Activated T-helper 1 cell treated with anti-CD3 and anti-CD28 coated beads, Interleukin-2, amount 50 U/mL, for 16 hours (primary cell): ENCODE data around the gene NOM1.
"Not testable (repeated sequence)": the region's sequence is repeated elsewhere in the genome, so short reads cannot be mapped to it uniquely, and the experiment has no call there.

Experiments
- DNase-seq, 2 donors: peaks; one replicate each; pipeline ENCODE4 v3.0.0-alpha.2; 2020; ENCODE audit warnings: low read depth in 1 of 2, low spot score in 1 of 2

Gene NOM1

DNA sequence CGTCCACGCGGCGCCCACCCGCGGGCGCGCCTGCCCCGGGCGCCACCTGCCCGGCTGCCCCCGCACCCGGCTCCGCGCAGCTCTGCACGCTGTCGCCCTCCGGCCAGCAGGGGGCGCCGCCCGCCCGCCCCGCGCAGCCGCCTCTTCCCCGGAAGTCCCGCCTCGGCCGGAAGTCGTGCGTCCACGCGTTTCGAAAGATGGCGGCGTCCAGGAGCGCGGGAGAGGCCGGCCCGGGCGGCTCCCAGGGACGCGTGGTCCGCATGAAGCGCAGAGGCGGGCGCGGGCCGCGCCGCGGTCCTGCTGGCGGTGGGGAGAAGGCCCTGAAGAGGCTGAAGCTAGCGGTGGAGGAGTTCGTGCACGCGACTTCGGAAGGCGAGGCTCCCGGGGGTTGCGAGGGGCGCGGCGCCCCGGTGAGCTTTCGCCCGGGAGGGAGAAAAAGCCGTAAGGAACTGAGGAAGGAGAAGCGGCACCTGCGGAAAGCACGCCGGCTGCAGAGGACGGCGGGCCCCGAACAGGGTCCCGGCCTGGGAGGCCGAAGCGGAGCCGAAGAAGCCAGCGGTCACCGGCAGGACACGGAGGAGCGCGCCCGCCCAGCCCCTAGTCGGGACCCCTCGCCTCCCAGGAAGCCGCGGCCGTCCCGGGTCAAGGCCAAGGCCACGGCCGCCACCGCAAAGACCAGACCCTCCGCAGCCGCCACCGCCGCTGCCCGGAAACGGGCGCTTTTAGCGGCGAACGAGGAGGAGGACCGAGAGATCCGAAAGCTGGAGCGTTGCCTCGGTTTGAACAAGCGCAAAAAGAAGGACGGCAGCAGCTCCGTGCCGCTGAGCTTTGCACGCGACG lies at the start of gene NOM1:
Gene NOM1, plus strand, starts transcription at position 172 of the 840 bp plus-strand sequence. Its CDS starts 26 bp downstream, at position 198.
- peak; percentile 86 to 89 for DNase-seq

GRCh38 chr7:156900093-156900492 lies 49.4 kb upstream of the NOM1 start:
- DNase-seq = not testable (repeated sequence)

GRCh38 chr7:156903232-156903909 lies 46.1 kb upstream of the NOM1 start:
- DNase-seq = no peak

- DNase-seq = no peak
These were observed 43.3 kb upstream of the NOM1 start for GRCh38 chr7:156906200-156906649.

GRCh38 chr7:156907656-156908055 lies 41.9 kb upstream of the NOM1 start:
- no peak for DNase-seq

DNA sequence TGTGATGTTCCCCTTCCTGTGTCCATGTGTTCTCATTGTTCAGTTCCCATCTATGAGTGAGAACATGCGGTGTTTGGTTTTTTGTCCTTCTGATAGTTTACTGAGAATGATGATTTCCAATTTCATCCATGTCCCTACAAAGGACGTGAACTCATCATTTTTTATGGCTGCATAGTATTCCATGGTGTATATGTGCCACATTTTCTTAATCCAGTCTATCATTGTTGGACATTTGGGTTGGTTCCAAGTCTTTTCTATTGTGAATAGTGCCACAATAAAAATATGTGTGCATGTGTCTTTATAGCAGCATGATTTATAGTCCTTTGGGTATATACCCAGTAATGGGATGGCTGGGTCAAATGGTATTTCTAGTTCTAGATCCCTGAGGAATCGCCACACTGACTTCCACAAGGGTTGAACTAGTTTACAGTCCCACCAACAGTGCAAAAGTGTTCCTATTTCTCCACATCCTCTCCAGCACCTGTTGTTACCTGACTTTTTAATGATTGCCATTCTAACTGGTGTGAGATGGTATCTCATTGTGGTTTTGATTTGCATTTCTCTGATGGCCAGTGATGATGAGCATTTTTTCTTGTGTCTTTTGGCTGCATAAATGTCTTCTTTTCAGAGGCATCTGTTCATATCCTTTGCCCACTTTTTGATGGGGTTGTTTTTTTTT lies 39.8 kb upstream of the NOM1 start:
- not testable (repeated sequence) for DNase-seq

- DNase-seq = no peak
These were observed 30.9 kb upstream of the NOM1 start for GRCh38 chr7:156918635-156919034.

DNA sequence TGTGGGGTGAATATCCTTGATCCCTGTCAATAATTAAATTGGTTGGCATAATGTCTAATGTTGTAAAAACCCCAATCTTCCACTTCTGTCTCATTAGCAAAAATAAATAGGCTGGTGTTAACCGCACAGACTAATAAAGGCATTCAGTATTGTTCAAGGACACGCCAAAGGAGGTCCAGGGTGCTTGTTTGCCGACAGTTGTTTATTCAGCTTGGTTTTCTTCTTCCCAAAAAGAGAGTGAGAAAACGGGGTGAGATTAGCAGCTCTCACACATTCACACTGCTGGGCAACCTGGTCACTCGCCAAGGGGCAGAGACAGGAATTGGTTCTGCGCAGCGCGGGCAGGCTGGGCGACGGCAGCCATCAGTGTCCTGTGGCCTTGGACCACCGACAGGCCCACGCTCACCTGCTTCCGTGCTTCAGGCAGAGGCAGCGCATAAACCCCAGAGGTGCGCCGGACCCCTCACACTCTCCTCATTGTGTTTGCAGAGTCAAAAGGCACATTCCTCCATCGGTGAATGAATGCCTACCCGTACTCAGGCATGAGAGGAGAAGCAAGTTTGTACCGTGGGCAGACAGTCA lies 30.3 kb upstream of the NOM1 start:
- no peak for DNase-seq

DNA sequence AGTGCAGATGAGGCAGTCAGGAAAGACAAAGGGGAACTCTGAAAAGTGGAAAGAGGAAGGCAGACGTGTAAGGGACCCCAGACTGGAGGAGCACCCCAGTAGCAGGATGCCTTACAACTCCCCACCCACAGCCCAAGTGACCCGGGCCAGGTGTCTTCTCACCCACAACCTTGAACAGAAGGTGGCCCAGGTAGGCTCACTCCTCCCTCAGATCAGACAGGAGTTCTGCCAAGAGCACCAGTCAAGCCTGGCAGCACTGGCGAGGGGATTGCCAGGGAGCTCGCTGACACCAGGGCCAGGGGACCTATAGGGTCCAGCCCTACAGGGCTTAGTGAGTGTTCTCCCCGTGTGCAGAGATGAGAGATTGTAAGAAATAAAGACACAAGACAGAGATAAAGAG lies 29.4 kb upstream of the NOM1 start:
- no peak for DNase-seq

DNA sequence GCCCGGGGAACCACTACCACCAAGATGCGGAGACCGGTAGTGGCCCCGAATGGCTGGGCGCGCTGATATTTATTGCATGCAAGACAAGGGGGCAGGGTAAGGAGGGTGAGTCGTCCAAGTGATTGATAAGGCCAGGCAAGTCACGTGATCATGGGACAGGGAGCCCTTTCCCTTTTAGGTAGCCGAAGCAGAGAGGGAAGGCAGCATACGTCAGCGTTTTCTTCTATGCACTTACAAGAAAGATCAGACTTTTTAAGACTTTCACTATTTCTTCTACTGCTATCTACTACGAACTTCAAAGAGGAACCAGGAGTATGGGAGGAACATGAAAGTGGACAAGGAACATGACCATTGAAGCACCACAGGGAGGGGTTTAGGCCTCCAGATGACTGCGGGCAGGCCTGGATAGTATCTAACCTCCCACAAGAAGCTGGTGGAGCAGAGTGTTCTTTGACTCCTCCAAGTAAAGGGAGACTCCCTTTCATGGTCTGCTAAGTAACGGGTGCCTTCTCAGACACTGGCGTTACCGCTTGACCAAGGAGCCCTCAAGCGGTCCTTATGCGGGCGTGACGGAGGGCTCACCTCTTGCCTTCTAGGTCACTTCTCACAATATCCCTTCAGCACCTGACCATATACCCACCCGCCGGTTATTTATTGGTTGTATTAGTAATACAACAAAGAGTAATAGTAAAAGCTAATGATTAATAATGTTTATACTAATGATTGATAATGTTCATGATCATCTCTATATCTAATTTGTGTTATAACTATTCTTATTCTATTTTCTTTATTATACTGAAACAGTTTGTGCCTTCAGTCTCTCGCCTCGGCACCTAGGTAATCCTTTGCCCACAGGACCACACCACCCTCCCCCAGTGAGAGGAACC lies 28.8 kb upstream of the NOM1 start:
- DNase-seq = not testable (repeated sequence)

GRCh38 chr7:156922304-156922703 lies 27.2 kb upstream of the NOM1 start:
- not testable (repeated sequence) for DNase-seq

DNA sequence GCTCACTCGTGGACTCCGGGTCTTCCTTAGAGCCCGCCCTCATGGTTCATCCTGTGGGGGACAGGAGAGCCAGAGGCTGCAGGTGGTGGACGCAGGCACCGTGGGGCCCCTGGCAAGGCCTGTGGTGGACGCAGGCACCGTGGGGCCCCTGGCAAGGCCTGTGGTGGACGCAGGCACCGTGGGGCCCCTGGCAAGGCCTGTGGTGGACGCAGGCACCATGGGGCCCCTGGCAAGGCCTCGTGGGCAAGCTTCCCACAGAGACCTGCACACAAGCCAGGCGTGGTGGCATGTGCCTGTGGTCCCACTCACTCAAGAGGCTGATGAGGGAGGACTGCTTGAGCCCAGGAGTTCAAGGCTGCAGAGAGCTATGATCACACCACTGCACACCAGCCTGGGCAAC lies 23.7 kb upstream of the NOM1 start:
- not testable (repeated sequence) for DNase-seq

DNA sequence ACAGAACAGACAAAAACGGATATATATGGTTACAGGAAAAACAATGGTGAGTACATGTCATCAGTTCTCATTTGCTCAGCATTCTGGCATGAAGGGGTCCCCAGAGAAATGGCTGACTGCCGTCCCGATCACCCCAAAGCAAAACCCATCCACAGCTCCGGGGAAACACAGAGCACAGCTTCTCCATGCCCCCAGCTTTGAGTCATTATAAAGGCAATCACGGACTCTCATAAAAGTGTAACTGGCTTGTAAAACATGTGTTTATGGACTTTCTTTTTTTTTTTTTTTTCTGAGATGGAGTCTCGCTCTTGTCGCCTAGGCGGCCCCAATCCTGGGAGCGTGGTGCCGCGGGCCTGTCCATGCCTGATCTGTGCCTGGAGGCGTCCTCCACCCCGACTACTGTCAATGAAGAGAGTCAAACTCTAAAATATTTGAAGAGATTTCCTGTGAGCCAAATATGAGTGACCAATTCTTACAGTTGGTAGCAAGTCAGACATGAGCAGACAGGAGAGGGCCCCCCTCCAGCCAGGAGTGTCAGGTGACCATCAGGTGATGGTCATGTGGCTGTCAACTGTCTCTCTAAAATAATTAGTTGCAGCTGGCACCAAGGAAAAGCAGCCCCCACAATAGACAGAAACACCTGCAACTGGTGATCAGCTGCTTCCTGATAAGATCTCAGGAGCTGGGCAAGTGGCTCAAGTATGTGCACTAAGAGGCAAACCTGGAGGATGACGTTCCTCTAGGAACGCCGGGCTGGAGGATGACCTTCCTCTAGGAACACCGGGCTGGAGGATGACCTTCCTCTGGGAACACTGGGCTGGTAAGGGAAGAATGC lies 21.7 kb upstream of the NOM1 start:
- DNase-seq = no peak

- no peak for DNase-seq
These were observed 21.1 kb upstream of the NOM1 start for GRCh38 chr7:156928406-156928747.

DNA sequence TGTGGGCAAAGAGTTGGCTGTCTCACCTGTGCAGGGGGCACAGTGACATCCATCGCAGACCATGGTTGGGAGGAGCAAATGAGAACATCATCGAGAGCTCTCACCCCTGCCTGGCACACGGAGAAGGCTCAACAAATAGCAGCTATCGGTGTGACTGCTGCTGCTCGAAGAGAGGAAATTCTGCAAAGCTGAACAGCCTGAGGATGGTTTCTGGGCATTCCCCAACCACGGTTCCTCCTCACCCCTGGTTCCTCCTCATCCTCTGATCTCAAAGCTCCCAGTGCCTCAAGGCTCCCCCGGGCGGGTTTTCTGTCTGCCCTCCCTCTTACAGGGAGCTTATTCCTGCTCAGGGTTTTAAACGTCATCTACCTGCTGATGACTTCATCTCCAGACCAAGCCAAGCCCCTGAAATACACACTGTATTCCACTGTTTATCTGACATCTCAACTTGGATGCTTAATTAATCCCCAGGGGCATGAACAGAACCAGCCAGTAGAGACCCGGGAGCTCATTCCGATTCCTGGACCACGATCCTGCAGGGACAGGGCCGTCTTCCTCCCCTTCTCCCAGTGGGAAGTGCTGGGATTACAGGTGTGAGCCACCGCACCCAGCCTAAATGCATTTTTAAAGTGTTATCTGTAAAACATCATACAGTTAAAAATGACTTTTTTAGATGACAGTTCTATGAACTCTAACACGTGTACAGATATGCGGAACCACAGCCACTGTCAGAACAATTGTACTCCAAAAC lies 19.5 kb upstream of the NOM1 start:
- DNase-seq = no peak

DNA sequence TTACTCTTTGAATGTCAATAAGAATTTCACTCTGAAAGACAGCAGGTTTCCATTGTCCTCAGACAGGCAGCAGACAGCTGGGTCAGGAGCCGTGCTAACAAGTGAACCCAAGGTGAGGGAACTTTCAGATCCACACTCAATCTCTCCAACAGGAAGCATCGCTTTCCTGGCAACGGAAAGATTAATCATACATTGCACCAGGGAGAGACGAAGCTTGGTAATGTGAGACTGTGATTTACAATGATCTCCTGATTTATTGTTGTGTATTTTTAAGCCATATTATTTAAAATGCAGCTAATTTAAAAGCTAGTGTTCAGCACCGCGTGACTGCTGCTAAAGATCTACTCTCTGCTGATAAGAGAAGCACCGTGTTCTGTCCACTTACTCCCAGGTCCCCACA lies 17.5 kb upstream of the NOM1 start:
- no peak for DNase-seq

DNA sequence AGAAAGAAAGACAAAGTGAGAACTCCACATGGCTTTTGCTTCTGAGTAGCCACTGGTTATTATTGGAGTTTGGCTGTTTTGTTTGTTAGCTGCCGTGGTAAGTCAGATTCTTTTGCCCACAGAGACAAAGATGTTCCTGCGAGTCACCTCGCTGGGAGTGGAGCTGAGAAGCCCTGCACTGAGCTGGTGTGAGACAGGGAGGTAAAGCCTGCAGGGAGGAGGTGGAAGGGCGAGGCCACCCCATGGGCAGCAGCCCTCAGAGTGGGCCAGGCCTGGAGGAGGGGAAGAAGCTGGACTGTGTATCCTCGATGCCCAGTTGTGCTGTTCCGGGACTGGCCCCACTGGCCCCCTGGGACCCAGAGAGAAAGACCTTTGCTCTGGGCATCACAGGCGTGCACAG lies 14.3 kb upstream of the NOM1 start:
- DNase-seq = no peak

GRCh38 chr7:156936766-156937165 lies 12.7 kb upstream of the NOM1 start:
- not testable (repeated sequence) for DNase-seq
